ENCODE data around the gene C1orf53. TPM values are rescaled to one million over a fixed set of nuclear protein-coding genes. Genes with fewer than 3 reads are reported as not detected.

C1orf53 gene
- total RNA-seq, 4 donors from 2014 or later: 7.1 to 11.6 (median 10.7) TPM; not detected in 1

- intact Hi-C loops (cut with DNase I): no loop called here
- no peaks in the 10 kb centered on the region for H3K9me3 ChIP-seq
- peaks cover 29 to 45% of the 10 kb centered on the region in 2 donors for H3K4me1 ChIP-seq
- no peak for TF ChIP-seq POLR2A (IDR thresholded peaks at IDR 0.05)
- no peak overlapping the region for H3K27ac ChIP-seq
- H3K4me3 ChIP-seq (replicated peaks in 1 of 3): no peak overlapping the region
- H3K27me3 ChIP-seq: peaks cover 69% of the 10 kb centered on the region
- no peaks in the 10 kb centered on the region for H3K36me3 ChIP-seq
- no peak for DNase-seq
- 2% methylated on average over 37 to 38 of the region's 46 CpGs for WGBS, 2 donors
Observed at GRCh38 chr1:197911857-197912696, 9.6 kb downstream of the C1orf53 start.

- H3K27ac ChIP-seq: no peak overlapping the region
- TF ChIP-seq POLR2A (IDR thresholded peaks at IDR 0.05) (no peak), CTCF (IDR thresholded peaks at IDR 0.05) (no peak)
- DNase-seq: no peak
- intact Hi-C loops (cut with DNase I): no loop called here
- no peaks in the 10 kb centered on the region for H3K36me3 ChIP-seq
- peaks cover 36 to 52% of the 10 kb centered on the region in 2 donors for H3K4me1 ChIP-seq
- no peak overlapping the region for H3K4me3 ChIP-seq (replicated peaks in 1 of 3)
- WGBS, 2 donors: 7 to 8% methylated on average over 29 to 32 of the region's 32 CpGs
- no peaks in the 10 kb centered on the region for H3K9me3 ChIP-seq
- H3K27me3 ChIP-seq: peaks cover 78% of the 10 kb centered on the region
Observed at GRCh38 chr1:197912739-197913494, 10.5 kb downstream of the C1orf53 start.

GRCh38 chr1:197913495-197914276 is 11.3 kb downstream of the C1orf53 start:
- DNase-seq: no peak
- H3K4me3 ChIP-seq (replicated peaks in 1 of 3): no peak overlapping the region
- no peaks in the 10 kb centered on the region for H3K9me3 ChIP-seq
- WGBS, 2 donors: 14 to 22% methylated on average over 21 to 26 of the region's 26 CpGs
- TF ChIP-seq POLR2A (IDR thresholded peaks at IDR 0.05): no peak
- peaks cover 80% of the 10 kb centered on the region for H3K27me3 ChIP-seq
- H3K4me1 ChIP-seq: peaks cover 42 to 58% of the 10 kb centered on the region in 2 donors
- H3K36me3 ChIP-seq: no peaks in the 10 kb centered on the region
- intact Hi-C loops (cut with DNase I): no loop called here
- no peak overlapping the region for H3K27ac ChIP-seq

GRCh38 chr1:197914510-197914909 is 12.1 kb downstream of the C1orf53 start:
- no peak for DNase-seq
- H3K27ac ChIP-seq: no peak overlapping the region
- intact Hi-C loops (cut with DNase I): no loop called here
- TF ChIP-seq POLR2A (IDR thresholded peaks at IDR 0.05) (no peak), CTCF (IDR thresholded peaks at IDR 0.05) (no peak)
- WGBS, 2 donors: 18 to 20% methylated on average over 5 of the region's 5 CpGs
- peaks cover 42 to 58% of the 10 kb centered on the region in 2 donors for H3K4me1 ChIP-seq
- H3K27me3 ChIP-seq: peaks cover 80% of the 10 kb centered on the region
- no peaks in the 10 kb centered on the region for H3K36me3 ChIP-seq
- H3K9me3 ChIP-seq: no peaks in the 10 kb centered on the region
- H3K4me3 ChIP-seq (replicated peaks in 1 of 3): no peak overlapping the region

- no peak for TF ChIP-seq POLR2A (IDR thresholded peaks at IDR 0.05)
- TF ChIP-seq CTCF (IDR thresholded peaks at IDR 0.05): no peak
- WGBS, 2 donors: 6 to 10% methylated on average over 7 of the region's 7 CpGs
- Histone ChIP-seq H3K27ac (no peak overlapping the region), H3K36me3 (no peaks in the 10 kb centered on the region), H3K4me3 (replicated peaks in 1 of 3) (no peak overlapping the region), H3K9me3 (no peaks in the 10 kb centered on the region), H3K4me1 (peaks cover 47 to 66% of the 10 kb centered on the region in 2 donors), H3K27me3 (peaks cover 88% of the 10 kb centered on the region)
- DNase-seq: no peak
- intact Hi-C loops (cut with DNase I): no loop called here
Observed at GRCh38 chr1:197915260-197915861, 12.9 kb downstream of the C1orf53 start.

Measured in thyroid gland (tissue), 4 donors.